ENCODE measurements around the gene SIGLEC15.

- TF ChIP-seq POLR2AphosphoS5 (IDR thresholded peaks at IDR 0.05) (no peak), CTCF (IDR thresholded peaks at IDR 0.05) (no peak), POLR2A (IDR thresholded peaks at IDR 0.05) (no peak), EP300 (IDR thresholded peaks at IDR 0.05) (no peak)
These were observed 38.0 kb downstream of the SIGLEC15 start for GRCh38 chr18:45863469-45863868.
